Tongue (tissue), 2 donors: ENCODE measurements around the gene DHX30. TPM values are rescaled to one million over a fixed set of nuclear protein-coding genes. Genes with fewer than 3 reads are reported as not detected.

Source experiments
- DNase-seq: peaks from one replicate; pipeline ENCODE4 v3.0.0-alpha.2; 2015
- total RNA-seq: library from RNA; depleted of rRNA; stranded (reverse); fragments of >200 nt; gene quantifications from one replicate; pipeline ENCODE4 v1.2.3, GENCODE V29; 2014

The DHX30 gene
- total RNA-seq, 1 donor from 2014 or later = 63.9 TPM

DNA sequence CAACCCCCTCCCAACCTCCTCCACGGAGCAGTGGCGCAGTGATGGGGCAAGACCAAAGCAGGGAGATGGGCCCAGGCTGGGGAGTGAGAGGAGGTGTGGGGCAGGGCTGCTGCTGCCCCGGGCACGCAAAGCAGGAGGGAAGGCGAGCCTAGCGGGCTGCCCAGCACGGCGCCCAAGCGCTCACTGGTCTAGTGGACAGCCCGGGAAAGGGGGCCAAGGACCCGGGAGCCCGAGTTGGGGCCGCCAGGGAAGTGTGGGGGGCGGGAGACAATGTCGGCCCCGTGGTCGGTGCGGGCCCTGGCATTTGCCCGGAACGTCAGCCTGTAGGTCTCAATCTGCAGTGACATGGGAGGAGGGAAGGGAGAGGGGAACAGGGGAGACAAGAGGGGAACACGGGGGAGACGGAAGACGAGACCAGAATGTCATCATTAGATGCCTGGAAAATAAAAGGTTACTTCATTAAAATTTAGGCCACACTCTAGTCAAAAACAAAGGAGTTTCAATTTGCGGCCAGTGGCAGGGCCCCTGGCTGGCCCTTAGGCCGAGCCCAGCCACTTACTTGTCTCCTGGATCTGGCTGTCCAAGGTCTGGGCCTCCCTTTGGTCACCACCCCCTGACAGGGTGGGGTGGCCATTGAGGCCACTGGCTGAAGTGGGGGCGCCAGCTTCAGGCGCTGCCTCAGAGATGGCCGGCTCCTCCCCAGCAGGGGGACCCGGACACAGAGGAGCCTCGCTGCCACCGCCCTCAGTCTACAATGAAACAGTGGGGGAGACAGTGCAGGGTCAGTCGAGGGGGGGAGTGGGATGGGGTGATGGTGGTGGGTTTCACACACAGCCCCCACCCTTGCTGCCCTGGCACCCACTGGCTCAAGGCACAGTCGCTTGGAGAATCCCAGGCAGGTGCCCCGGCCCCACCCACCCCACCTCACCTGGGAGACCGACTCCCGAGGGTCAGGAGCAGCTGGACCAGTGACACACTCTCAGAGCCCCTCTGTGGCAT lies 50.0 kb downstream of the DHX30 start:
- no peak for DNase-seq

- DNase-seq = no peak
Measured at GRCh38 chr3:47854267-47854666, 51.3 kb downstream of the DHX30 start.

GRCh38 chr3:47854720-47855455 lies 52.0 kb downstream of the DHX30 start:
- no peak for DNase-seq

DNA sequence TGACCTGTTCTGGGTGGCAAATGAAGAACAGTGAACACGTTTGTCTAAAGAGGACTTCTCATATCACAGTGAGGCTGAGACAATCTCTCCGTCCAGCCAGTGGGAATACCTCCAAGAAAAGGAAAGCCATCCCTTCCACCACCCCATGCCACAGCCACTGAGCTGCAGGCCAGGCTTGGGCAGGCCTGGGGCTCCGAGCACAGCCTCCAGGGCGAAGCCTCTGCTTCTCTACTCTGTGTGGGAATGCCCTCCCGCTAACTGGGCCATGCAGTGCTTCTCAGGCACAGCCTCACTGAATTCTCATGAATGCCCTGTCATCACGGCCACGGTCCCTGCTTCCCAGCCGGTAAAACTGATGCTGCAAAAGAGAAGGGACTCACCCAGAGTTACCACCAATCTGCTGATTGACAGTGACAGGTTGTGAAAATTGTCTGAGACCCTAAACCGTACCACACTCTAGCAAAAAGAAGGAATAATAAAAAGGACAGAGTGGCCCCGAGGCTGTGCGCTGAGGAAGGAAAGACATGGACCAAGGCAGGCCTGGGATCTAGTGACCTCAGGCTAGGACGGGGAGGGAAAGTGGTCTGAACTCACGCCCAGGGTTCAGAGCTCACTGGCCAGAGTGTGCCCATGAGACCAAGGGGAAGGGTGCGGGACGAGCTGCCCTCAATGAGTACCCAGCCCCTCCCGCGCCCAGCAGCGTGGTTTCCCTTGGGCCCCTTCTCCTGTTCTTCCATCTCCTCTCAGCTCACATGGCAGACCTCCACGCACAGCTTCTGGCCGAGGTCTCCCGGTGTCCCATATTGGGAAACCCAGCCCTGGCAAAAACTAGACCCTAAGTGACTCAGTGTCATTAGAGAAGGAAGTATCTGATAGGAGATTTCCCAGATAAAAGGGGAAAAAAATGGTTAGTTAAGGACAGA lies 52.8 kb downstream of the DHX30 start:
- no peak for DNase-seq

- DNase-seq = no peak
Measured at GRCh38 chr3:47856669-47857068, 53.7 kb downstream of the DHX30 start.

GRCh38 chr3:47857151-47857550 lies 54.2 kb downstream of the DHX30 start:
- no peak for DNase-seq

DNA sequence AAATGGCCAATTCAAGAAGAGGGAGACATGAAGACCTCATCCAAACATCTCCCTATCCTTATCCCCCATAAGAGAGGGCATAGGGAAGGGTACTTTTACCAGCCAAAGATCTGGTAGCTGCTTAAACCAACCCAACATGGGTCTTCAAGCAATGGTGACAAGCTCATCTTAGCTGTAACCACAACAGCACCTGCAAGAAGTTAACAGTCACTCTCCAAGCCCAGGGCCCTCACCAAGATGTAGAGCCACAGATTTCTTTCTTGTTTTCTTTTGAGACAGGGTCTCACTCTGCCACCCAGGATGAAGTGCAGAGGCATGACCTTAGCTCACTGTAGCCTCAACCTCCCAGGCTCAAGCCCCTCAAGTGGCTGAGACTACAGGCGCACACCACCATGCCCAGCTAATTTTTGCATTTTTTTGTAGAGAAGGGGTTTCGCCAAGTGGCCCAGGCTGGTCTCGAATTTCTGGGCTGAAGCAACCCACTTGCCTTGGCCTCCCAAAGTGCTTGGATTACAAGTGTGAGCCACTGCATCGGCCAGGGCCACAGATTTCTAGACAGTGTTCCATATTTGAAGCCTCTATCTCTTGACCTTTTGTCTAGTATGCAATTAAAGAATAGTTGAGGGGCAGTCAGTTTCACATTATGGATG lies 57.1 kb downstream of the DHX30 start:
- DNase-seq = no peak

- DNase-seq = no peak
Measured at GRCh38 chr3:47863391-47864128, 60.6 kb downstream of the DHX30 start.

GRCh38 chr3:47865192-47865591 lies 62.3 kb downstream of the DHX30 start:
- no peak for DNase-seq

DNA sequence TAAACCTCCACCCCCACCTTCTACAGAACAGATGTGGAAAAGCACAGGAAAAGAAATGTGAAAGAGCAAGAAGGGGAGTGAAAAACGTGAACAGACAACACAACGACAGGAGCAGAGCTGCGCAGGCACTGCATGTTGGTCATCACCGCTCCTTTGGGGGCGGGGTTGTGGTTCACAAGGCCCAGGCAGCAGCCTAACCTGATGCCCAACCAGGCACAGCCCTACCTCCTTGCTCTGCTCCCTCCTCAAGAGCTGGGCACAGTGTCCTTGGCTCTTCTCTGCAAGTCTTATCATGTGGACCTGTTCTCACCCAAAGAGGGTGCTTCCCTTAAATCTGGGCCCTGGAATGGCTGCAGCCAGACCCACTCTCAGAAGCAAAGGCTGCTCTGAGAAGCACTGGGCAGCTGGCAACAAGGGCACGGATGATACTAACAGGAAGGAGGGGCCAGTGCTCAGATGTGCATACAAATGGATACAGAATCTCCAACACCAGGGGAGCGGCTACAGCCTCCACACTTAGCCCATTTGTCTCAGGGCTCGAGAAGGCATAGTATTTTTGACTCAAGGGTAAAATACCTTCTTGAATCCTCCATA lies 64.6 kb downstream of the DHX30 start:
- DNase-seq = no peak

GRCh38 chr3:47868306-47868705 lies 65.4 kb downstream of the DHX30 start:
- no peak for DNase-seq

- no peak for DNase-seq
Measured at GRCh38 chr3:47870156-47870555, 67.2 kb downstream of the DHX30 start.

GRCh38 chr3:47870702-47871260 lies 67.8 kb downstream of the DHX30 start:
- DNase-seq = no peak

- no peak for DNase-seq
Measured at GRCh38 chr3:47871389-47871788, 68.5 kb downstream of the DHX30 start.

GRCh38 chr3:47872916-47873315 lies 70.0 kb downstream of the DHX30 start:
- no peak for DNase-seq

DNA sequence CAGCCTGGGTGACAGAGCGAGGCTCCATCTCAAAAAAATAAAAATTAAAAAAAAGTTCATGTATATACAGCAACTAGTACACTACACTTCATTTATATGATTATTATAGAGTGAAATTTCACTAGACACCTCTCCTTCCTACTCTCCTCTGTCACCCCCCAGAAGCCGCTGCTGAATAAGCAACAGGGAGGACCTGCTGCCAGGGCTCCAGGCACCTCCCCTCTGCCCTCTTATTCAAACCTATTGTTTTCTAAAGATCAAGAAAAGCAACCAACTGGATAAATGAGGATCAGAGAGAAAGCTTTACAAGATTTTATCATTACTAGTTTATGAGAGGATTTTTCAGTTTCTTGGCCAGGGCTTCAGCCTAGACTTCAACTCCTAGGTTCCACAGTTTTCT lies 71.5 kb downstream of the DHX30 start:
- DNase-seq = no peak

GRCh38 chr3:47874913-47875312 lies 72.0 kb downstream of the DHX30 start:
- DNase-seq = no peak

- no peak for DNase-seq
Measured at GRCh38 chr3:47877290-47877689, 74.4 kb downstream of the DHX30 start.

DNA sequence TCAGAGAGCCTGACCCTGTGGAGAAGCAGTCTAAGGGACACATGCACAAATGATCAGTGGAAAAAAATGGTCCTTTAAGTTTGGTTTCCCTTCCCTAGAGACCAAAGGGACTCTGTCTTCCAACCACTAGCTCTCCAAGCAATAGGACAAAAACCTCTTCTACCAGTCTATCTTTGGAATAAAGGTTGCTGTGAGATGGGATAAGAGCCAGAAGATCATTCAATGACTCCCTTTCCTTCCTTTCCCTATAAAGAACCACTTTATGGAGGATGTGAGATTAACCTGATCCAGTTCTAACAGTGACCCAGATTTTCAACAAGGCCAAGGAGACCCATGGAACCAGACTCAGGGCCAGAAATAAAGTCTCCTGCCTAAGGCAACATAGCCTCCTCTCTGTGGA lies 74.8 kb downstream of the DHX30 start:
- DNase-seq = no peak

DNA sequence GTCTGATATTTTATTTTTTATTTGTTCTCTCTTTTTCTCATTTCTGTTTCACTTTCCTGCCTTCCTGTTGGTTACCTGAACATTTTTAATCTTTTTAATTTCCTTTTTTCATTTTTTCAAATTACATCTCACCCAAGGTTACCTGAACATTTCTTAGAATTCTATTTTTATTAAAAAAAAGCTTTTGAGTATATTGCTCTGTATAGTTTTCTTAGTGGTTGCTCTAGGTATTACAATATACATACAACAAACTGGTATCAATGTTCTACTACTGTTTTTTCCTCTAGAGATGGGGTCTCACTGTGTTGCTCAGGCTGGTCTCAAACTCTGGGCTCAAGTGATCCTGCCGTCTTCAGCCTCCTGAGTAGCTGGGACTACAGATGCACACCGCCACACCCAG lies 79.4 kb downstream of the DHX30 start:
- no peak for DNase-seq
